ENCODE results near the gene IQSEC3. TPM values are rescaled to one million over a fixed set of nuclear protein-coding genes. Genes with fewer than 3 reads are reported as not detected.
A peak's percentile ranks its signal among the peaks of the same experiment; 100 is the strongest.

IQSEC3 gene
- total RNA-seq, 1 experiment from 2014 or later = 1.7 TPM

- TF ChIP-seq ZNF532 (CRISPR knock-in tag; IDR thresholded peaks at IDR 0.05; ENCODE audit: borderline replicate concordance) (no peak), FOXK1 (CRISPR knock-in tag; IDR thresholded peaks at IDR 0.05) (no peak)
Observed at GRCh38 chr12:161823-162222, 95.3 kb downstream of the IQSEC3 start (continued).

- no peaks in the 10 kb centered on the region for H3K27me3 Mint-ChIP-seq (ENCODE audit: low read depth)
Observed at GRCh38 chr12:162467-163307, 96.1 kb downstream of the IQSEC3 start.

GRCh38 chr12:163406-163986, 96.9 kb downstream of the IQSEC3 start:
- no peaks in the 10 kb centered on the region for H3K36me3 Mint-ChIP-seq

More at GRCh38 chr12:162467-163307, 96.1 kb downstream of the IQSEC3 start:
- Mint-ChIP-seq H3K4me3 (no peak overlapping the region), H3K4me1 (peaks cover 12% of the 10 kb centered on the region), H3K36me3 (no peaks in the 10 kb centered on the region), H3K27ac (no peak overlapping the region), H3K9me3 (no peaks in the 10 kb centered on the region)
- TF ChIP-seq CDX4 (CRISPR knock-in tag; IDR thresholded peaks at IDR 0.05; ENCODE audit: borderline replicate concordance) (no peak), ZNF263 (CRISPR knock-in tag; IDR thresholded peaks at IDR 0.05; ENCODE audit: low read depth) (0 out of 2 replicates have a peak, but pooled peaks have one; percentile 36)
- DNase-seq (ENCODE audit: low spot score) (no peak), ATAC-seq (peak; percentile 45)
- CTCF ChIA-PET = interaction anchor here (2.1 kb wide), 1 partner anchor 57 kb away, joined by 7 read pairs; no protein-coding TSS in a partner anchor
- POLR2A ChIA-PET = no interaction called here

More at GRCh38 chr12:163406-163986, 96.9 kb downstream of the IQSEC3 start:
- POLR2A ChIA-PET = no interaction called here
- DNase-seq (ENCODE audit: low spot score) = no peak
- Mint-ChIP-seq H3K9me3 (no peaks in the 10 kb centered on the region), H3K27ac (no peak overlapping the region), H3K4me1 (peaks cover 19% of the 10 kb centered on the region), H3K4me3 (no peak overlapping the region), H3K27me3 (ENCODE audit: low read depth) (no peaks in the 10 kb centered on the region)
- CTCF ChIA-PET = no interaction called here
- no peak for ATAC-seq
- TF ChIP-seq MXD4 (CRISPR knock-in tag; IDR thresholded peaks at IDR 0.05; ENCODE audit: borderline replicate concordance) (no peak), CBFB (CRISPR knock-in tag; IDR thresholded peaks at IDR 0.05; ENCODE audit: low read depth) (no peak), ETV6 (CRISPR knock-in tag; IDR thresholded peaks at IDR 0.05) (no peak), ATF2 (CRISPR knock-in tag; IDR thresholded peaks at IDR 0.05; ENCODE audit: borderline replicate concordance, low read depth) (no peak), SOX15 (CRISPR knock-in tag; IDR thresholded peaks at IDR 0.05) (no peak), E2F5 (CRISPR knock-in tag; IDR thresholded peaks at IDR 0.05) (no peak)
